BJ (cell line): ENCODE data around the gene MBD2. TPM values are rescaled to one million over a fixed set of nuclear protein-coding genes. Genes with fewer than 3 reads are reported as not detected.

Experiments
- CTCF ChIA-PET: fragments of 350-600 bp; formaldehyde crosslinking; extraction: SDS; loops from one replicate; lab custom pipeline; 2021; ENCODE audit warnings: antibody characterized with exemption, inconsistent platforms; lab: Yijun Ruan, JAX
- POLR2A ChIA-PET: fragments of 300-600 bp; sonication (Branson Sonifier 250); formaldehyde crosslinking; extraction: SDS; loops from one replicate; lab custom pipeline; 2021; ENCODE audit warnings: antibody characterized with exemption; lab: Charles Lee
- DNase-seq: peaks from one replicate; pipeline ENCODE4 v3.0.0-alpha.2; 2011; ENCODE audit warnings: low read depth
- H3K27me3 ChIP-seq: 2 replicates; pipeline ENCODE4 v1.6.0; 2011; ENCODE audit warnings: low read length; ENCODE audit not compliant: control insufficient read depth, insufficient read depth
- H3K36me3 ChIP-seq: 2 replicates; pipeline ENCODE4 v1.5.1; 2011; ENCODE audit warnings: low read length; ENCODE audit not compliant: control insufficient read depth, insufficient read depth
- H3K4me3 ChIP-seq: 2 replicates; pipeline ENCODE4 v1.5.1; 2011; ENCODE audit warnings: low read depth, mild to moderate bottlenecking, control low read depth, low read length
- CTCF ChIP-seq: IDR thresholded peaks from 2 replicates; pipeline ENCODE4 v1.5.1; 2011; ENCODE audit warnings: low read depth, mild to moderate bottlenecking, control low read depth, inconsistent platforms, low read length, moderate library complexity; ENCODE audit not compliant: insufficient read depth
- polyA plus RNA-seq: library from polyadenylated mRNA; depleted of rRNA; stranded (reverse); fragments of >200 nt; gene quantifications from 2 replicates; pipeline ENCODE4 v1.2.3, GENCODE V29; 2011

Gene MBD2
- polyA plus RNA-seq, 1 experiment = 35.8 TPM

- no peak for TF ChIP-seq CTCF
- no peaks in the 10 kb centered on the region for H3K36me3 ChIP-seq
- DNase-seq = no peak
- no peaks in the 10 kb centered on the region for H3K27me3 ChIP-seq
- H3K4me3 ChIP-seq = no peak overlapping the region
- ChIA-PET POLR2A (no interaction called here), CTCF (interaction anchor here (0.8 kb wide), 1 partner anchor 10 kb away, joined by 3 read pairs; no protein-coding TSS in a partner anchor)
Observed at GRCh38 chr18:54173250-54173649, 51.2 kb downstream of the MBD2 start.

DNA sequence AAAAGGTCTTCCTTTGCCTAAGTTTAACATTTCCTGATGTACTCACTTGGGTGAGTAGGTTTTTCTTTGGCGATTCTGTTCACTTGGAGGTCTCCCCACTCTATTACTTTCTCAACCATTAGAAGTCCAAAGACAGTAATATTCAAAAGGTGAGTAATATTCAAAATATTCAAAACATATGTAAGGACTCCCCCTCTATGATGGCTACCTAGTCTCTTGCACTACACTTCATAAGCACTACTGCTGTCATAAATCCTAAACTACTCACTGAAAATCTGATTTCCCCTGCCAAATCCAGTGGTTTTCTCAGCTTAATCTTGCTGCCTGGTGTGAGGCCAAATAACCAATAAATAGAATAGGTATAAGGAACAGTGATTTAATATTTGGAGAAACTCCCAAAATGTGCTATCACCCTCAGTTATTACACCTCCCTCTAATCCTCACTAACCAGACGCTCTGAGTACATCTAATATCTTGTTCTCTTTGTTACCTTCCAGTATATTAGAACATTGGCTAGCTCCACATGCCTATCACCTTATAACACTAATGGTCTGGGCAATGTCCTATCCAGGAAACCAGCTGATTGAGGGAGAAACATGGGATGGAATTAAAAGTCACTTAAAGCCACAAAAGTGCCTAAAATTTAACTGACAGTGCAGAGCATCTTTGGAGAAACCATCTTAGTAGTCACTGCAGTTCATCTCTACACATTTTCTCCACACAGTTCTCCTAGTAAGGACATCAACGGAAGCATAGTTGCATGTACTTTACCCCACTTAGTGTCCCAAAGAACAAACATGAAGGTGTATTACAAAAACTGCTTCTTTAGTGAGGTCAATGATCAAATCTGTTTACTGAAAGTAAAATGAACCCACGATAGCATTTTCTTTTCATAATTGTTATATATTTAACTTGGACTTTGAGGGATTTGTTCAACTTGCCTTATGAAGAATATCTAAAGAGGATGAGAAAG is 54.8 kb downstream of the MBD2 start:
- ChIA-PET CTCF (no interaction called here), POLR2A (no interaction called here)
- no peak for TF ChIP-seq CTCF
- no peak for DNase-seq
- Histone ChIP-seq H3K4me3 (no peak overlapping the region), H3K36me3 (no peaks in the 10 kb centered on the region), H3K27me3 (no peaks in the 10 kb centered on the region)

DNA sequence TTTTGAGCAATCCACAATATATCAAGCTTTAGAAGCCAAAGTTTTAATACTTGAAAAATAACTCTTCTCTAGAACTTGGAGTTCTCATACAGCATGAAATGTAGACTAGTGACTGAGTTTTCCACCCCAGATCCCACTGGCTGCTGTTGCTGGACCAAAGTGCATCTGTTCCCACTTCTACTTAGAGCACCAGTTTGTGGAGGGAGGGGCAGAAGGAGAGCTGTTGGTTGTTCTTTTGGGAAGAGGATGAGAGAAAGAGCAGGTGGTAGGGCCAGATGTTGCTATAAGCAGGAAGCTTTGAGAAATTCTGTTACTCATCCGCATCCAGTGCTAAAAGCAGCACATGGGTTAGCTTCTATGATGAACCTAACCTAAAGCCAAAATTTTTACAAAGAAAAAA is 59.0 kb downstream of the MBD2 start:
- Histone ChIP-seq H3K27me3 (no peaks in the 10 kb centered on the region), H3K36me3 (peaks cover 6% of the 10 kb centered on the region), H3K4me3 (no peak overlapping the region)
- POLR2A ChIA-PET = no interaction called here
- TF ChIP-seq CTCF = no peak
- no peak for DNase-seq
- CTCF ChIA-PET = interaction anchor here (3.9 kb wide), 1 partner anchor 14 kb away, joined by 12 read pairs; no protein-coding TSS in a partner anchor

GRCh38 chr18:54163453-54163852 is 61.0 kb downstream of the MBD2 start:
- ChIA-PET POLR2A (no interaction called here), CTCF (interaction anchor here (3.9 kb wide), 1 partner anchor 12 kb away, joined by 12 read pairs; no protein-coding TSS in a partner anchor)
- Histone ChIP-seq H3K36me3 (peaks cover 14% of the 10 kb centered on the region), H3K4me3 (no peak overlapping the region), H3K27me3 (no peaks in the 10 kb centered on the region)
- no peak for DNase-seq
- TF ChIP-seq CTCF = no peak

GRCh38 chr18:54162431-54162830 is 62.0 kb downstream of the MBD2 start:
- peak; percentile 46 for DNase-seq
- CTCF ChIA-PET = interaction anchor here (3.9 kb wide), 1 partner anchor 11 kb away, joined by 12 read pairs; no protein-coding TSS in a partner anchor
- POLR2A ChIA-PET = no interaction called here
- TF ChIP-seq CTCF = no peak
- H3K36me3 ChIP-seq = peaks cover 16% of the 10 kb centered on the region
- no peaks in the 10 kb centered on the region for H3K27me3 ChIP-seq
- H3K4me3 ChIP-seq = no peak overlapping the region
